Daoy (cell line): Measurements from ENCODE around the gene COBL. TPM values are rescaled to one million over a fixed set of nuclear protein-coding genes. Genes with fewer than 3 reads are reported as not detected.
A peak's percentile ranks its signal among the peaks of the same experiment; 100 is the strongest.

Experiments used
- DNase-seq: peaks from one replicate; pipeline ENCODE4 v3.0.0-alpha.2; 2015; ENCODE audit warnings: low read depth
- total RNA-seq: library from RNA; depleted of rRNA; stranded (reverse); fragments of >200 nt; shearing (Covaris generic); gene quantifications from 2 replicates; pipeline ENCODE4 v1.2.3, GENCODE V29; 2014

The COBL gene
- total RNA-seq, 1 experiment from 2014 or later, result 4.6 TPM

- no peak for DNase-seq
Observed at GRCh38 chr7:51234609-51235308, 81.8 kb downstream of the COBL start.

DNA sequence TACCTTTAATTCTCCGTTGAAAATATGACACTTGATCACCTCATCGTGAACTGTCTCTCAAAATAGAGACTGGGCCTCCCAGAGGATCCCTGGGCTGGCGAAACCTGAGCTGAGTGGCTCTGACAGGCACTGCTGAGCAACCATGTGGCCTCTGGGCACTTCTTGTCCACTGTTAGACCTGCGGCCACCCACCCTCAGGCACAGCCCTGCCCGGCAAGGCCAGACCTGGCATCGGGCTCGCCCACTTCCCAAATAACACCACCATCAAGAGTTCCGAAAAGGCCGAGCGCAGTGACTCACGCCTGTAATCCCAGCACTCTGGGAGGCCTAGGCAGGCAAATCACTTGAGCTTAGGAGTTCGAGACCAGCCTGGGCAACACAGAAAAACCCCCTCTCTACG lies 82.5 kb downstream of the COBL start:
- DNase-seq, result peak; percentile 54

DNA sequence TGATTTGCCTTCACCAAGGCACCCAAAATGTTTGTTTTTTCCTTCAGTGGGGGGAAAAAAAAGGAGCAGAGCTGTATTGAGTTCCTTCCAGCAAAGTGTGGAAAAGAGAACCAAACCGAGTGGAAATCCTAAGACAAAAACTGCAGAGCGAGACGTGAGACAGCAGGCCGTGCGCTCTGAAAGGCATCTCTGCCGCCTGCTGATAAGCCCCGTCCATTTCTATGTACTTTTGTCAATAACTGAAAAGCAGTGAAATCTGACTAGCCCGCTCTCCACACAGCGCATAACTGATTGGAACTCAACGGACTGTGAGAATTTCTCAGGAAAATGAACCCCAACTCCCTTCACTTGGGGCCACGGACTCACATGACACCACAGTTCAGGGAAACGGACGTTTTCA lies 83.2 kb downstream of the COBL start:
- no peak for DNase-seq

- no peak for DNase-seq
Observed at GRCh38 chr7:51230723-51231122, 85.9 kb downstream of the COBL start.

- DNase-seq, result no peak
Observed at GRCh38 chr7:51230324-51230625, 86.3 kb downstream of the COBL start.

DNA sequence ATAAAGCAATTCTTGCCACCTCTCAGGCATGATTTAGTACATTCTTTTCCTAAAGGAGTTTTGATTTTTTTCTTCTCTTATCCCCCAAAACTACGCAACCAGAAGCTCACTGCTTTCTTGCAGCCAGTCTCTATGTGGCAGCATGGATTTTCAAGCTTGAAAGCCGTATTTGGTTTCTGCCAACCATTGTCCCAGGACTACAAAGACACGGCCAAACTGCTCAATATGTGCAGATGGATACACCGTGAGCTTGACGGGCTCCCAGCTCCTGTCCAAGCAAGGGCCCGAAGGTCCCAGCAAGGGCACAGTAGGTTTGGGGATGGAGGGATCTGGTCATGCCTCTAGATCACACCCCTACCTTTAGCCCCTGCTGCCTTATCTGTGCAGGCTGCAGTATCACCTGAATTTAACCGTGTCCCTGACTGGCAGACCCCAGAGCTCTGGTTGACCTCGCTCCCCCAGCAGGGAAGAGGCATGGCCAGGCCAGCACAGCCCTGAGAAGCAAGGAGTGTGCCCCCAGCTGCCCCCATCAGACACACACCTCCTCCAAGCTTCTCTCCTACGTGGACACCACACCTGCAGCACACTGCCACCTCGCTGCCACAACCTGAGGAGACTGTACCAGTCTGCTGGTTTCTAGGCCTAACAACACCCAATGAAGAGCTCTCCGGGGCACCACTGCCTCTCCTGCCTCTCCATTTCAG lies 86.8 kb downstream of the COBL start:
- no peak for DNase-seq

GRCh38 chr7:51229106-51229537 lies 87.5 kb downstream of the COBL start:
- peak; percentile 35 for DNase-seq

GRCh38 chr7:51228386-51228958 lies 88.1 kb downstream of the COBL start:
- no peak for DNase-seq

- no peak for DNase-seq
Observed at GRCh38 chr7:51227861-51228260, 88.7 kb downstream of the COBL start.

GRCh38 chr7:51226916-51227535 lies 89.6 kb downstream of the COBL start:
- no peak for DNase-seq

GRCh38 chr7:51226063-51226755 lies 90.4 kb downstream of the COBL start:
- peak; percentile 65 for DNase-seq

- peak; percentile 70 for DNase-seq
Observed at GRCh38 chr7:51224811-51225595, 91.6 kb downstream of the COBL start.

GRCh38 chr7:51223505-51223904 lies 93.1 kb downstream of the COBL start:
- no peak for DNase-seq

- DNase-seq, result no peak
Observed at GRCh38 chr7:51222916-51223315, 93.7 kb downstream of the COBL start.

- DNase-seq, result no peak
Observed at GRCh38 chr7:51220226-51220625, 96.4 kb downstream of the COBL start.

GRCh38 chr7:51219261-51219988 lies 97.2 kb downstream of the COBL start:
- no peak for DNase-seq

DNA sequence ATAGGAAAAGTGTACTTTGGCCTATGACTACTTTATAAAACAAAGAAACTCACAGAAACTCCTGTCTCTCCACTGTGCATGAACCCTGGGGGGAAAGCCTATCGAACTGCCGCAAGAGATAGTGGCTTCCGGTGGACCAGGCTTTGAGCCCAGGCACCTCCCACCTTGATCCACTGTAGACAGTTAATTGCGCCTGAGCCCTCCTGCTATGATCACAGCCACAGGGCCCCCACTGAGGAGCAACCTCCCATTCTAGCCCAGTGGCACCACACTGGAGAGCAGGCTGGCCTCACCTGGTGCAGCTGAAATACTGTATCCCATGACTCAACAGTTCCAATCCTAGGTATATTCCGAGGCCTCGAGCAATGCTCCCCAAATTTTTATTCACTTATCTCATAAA lies 98.8 kb downstream of the COBL start:
- DNase-seq, result no peak

DNA sequence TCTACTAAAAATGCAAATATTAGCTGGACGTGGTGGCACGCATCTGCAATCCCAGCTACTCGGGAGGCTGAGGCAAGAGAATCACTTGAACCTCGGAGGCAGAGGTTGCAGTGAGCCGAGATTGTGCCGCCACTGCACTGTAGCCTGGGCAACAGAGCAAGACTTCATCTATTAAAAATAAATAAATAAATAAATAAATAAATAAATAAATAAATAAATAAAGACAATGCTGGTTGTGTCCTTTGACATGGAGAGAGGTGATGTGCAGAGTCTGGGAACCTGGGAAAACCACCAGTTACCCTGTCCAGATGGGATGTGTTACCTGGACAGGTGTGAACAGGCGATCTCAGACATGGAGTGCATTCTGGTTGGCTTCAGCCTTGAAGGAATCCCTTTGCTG lies 102.5 kb downstream of the COBL start:
- DNase-seq, result no peak

DNA sequence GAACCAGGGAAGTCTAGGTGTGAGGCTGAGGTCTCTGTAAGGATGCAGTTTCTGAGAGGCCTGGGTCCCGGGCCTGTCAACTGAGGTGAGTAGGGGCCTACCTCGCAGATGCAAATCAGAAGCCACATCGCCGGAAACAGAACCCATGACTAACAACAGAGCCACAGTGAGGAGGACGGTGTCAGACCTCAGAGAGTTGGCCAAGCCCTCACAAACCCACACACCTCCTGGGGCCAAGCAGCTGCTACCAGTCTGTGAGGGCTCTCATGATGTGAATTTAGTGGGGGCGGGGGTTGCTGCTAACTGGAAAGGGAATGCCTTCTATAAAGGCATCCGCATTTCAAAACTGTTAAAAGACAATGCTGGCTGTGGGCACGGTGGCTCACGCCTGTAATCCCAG lies 103.0 kb downstream of the COBL start:
- no peak for DNase-seq

DNA sequence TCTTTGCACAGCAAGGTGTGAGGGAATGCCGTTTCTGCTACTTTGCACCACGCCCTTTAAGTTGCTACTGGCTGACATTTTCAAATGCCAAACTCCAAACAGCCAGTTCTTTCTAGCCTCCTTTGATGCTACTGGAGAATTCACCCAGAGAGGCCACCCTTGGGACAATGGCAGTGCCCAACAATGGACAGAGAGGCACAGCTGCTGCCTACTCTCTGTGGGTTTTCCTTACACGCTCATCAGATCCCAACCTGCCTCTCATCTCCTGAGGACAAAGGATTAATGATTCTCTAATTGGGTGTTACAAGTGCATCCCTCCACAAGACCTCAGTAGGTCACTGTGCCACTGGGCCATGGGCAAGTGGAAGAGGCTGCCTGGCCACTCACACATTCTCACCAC lies 105.8 kb downstream of the COBL start:
- DNase-seq, result no peak

DNA sequence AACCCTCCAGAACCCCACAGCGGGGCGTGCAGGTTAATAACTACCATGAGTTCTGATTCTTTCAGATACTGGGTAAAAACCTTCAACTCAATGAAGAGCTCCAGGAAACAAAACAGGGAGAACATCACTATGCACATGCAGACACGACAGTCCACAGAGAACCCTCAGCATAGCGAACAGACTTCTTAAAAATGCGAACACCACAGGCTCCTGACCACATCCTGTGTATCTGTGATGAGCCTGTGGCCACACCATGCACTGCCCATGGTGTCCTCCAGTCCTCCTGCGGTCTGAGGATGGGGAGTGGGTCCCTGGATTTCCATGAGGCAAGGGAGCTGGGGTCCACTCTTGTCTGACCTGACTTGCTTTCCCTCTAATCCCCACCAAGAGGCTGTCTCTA lies 107.2 kb downstream of the COBL start:
- peak; percentile 46 for DNase-seq
